ENCODE results near the gene EDAR. TPM values are rescaled to one million over a fixed set of nuclear protein-coding genes. Genes with fewer than 3 reads are reported as not detected.

The EDAR gene
- total RNA-seq, 6 experiments from 2014 or later = not detected

DNA sequence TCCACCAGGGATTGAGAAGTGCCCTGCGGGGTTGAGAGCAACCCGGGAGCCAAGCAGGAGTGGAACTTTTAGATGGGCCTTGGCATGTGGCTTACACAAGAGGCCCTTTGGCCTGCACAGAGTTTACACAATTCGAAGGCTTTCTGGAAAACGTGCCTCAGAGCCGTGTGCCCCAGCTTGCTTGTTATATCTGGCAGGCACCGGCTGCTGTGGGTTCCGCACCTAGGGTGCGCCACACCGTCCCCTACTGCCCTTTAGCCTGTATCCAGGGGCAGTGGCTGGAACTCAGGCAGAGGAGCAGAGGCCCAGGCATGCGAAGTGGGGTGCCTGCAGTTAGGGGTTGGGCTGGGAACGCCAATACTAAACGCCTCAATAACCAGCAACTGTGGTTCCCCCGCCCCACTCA is 32.9 kb upstream of the EDAR start:
- H3K27ac Mint-ChIP-seq = no peak overlapping the region
- peaks cover 13% of the 10 kb centered on the region for H3K4me1 Mint-ChIP-seq (ENCODE audit: low read depth)
- H3K4me3 Mint-ChIP-seq = no peak overlapping the region
- no peaks in the 10 kb centered on the region for H3K9me3 Mint-ChIP-seq
- TF ChIP-seq, protein P1, sequence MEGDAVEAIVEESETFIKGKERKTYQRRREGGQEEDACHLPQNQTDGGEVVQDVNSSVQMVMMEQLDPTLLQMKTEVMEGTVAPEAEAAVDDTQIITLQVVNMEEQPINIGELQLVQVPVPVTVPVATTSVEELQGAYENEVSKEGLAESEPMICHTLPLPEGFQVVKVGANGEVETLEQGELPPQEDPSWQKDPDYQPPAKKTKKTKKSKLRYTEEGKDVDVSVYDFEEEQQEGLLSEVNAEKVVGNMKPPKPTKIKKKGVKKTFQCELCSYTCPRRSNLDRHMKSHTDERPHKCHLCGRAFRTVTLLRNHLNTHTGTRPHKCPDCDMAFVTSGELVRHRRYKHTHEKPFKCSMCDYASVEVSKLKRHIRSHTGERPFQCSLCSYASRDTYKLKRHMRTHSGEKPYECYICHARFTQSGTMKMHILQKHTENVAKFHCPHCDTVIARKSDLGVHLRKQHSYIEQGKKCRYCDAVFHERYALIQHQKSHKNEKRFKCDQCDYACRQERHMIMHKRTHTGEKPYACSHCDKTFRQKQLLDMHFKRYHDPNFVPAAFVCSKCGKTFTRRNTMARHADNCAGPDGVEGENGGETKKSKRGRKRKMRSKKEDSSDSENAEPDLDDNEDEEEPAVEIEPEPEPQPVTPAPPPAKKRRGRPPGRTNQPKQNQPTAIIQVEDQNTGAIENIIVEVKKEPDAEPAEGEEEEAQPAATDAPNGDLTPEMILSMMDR (IDR thresholded peaks at IDR 0.05) = no peak
- DNase-seq = no peak
- H3K27me3 Mint-ChIP-seq (ENCODE audit: insufficient read depth) = peaks cover 44% of the 10 kb centered on the region
- H3K36me3 Mint-ChIP-seq (ENCODE audit: low read depth) = no peaks in the 10 kb centered on the region

DNA sequence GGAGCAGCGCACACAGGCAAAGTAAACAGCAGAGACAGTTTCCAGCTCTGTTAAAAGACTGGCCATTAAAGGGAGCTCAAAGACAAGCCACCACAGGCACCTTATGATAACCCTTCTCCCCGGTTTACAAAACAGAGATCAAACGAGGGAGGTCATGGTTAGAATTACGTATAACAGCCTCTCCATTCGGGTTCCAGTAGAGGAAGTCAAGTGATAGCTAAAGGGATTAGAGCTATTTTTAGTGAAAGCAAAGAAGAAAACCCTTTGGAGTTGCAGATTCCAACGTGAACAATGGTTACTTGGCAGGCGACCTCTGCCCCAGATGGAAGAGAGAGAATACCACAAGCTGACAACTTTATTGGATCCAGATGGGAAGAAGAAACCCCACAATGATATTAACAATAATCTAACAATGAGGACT is 31.2 kb upstream of the EDAR start:
- H3K4me3 Mint-ChIP-seq = no peak overlapping the region
- no peaks in the 10 kb centered on the region for H3K9me3 Mint-ChIP-seq
- H3K27ac Mint-ChIP-seq = no peak overlapping the region
- TF ChIP-seq, protein P1 (IDR thresholded peaks at IDR 0.05) = no peak
- DNase-seq = peak; percentile 50
- no peaks in the 10 kb centered on the region for H3K36me3 Mint-ChIP-seq (ENCODE audit: low read depth)
- peaks cover 13% of the 10 kb centered on the region for H3K4me1 Mint-ChIP-seq (ENCODE audit: low read depth)
- H3K27me3 Mint-ChIP-seq (ENCODE audit: insufficient read depth) = peaks cover 40% of the 10 kb centered on the region

DNA sequence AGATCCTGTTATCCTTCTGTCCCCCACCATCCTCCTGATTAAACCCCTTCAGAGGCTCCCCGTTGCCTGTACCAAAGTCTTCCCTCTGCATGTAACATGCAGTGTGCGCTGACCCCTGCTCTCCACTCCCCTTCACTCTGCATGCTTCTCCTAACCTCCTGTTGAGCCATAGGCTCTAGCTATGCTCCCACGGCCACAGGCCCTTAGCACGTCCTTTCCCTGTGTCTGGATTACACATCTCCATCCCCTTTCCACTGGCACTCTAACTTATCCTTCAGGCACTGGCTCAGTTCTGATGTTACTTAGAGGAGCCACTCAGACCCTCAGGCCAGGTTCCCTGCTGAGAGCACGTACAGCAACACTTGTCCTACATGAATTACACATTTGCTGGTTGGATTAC is 29.4 kb upstream of the EDAR start:
- H3K9me3 Mint-ChIP-seq = no peaks in the 10 kb centered on the region
- no peak for DNase-seq
- peaks cover 45% of the 10 kb centered on the region for H3K27me3 Mint-ChIP-seq (ENCODE audit: insufficient read depth)
- H3K36me3 Mint-ChIP-seq (ENCODE audit: low read depth) = no peaks in the 10 kb centered on the region
- no peak overlapping the region for H3K4me3 Mint-ChIP-seq
- TF ChIP-seq, protein P1 (IDR thresholded peaks at IDR 0.05) = no peak
- H3K27ac Mint-ChIP-seq = no peak overlapping the region
- peaks cover 13% of the 10 kb centered on the region for H3K4me1 Mint-ChIP-seq (ENCODE audit: low read depth)

DNA sequence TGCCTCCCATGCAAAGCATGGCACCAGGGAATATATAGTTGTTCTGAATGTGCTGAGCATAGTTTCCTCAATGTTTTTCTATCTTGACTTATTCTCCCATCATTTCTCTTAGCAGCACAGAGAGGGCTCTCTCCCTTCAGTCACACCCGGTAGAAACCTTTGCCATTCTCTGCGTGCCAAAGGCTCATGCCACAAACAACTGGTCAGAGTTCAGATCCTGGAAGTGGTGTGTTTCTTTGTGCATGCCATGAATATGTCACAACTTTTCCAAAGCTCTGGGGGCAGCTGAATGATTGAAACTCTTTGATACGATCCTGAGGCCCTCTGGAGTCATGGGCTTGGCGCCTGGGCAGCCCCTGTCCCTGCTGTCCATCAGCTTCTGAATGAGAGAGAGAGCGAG is 28.0 kb upstream of the EDAR start:
- no peak overlapping the region for H3K4me3 Mint-ChIP-seq
- no peaks in the 10 kb centered on the region for H3K36me3 Mint-ChIP-seq (ENCODE audit: low read depth)
- peaks cover 51% of the 10 kb centered on the region for H3K27me3 Mint-ChIP-seq (ENCODE audit: insufficient read depth)
- peaks cover 13% of the 10 kb centered on the region for H3K4me1 Mint-ChIP-seq (ENCODE audit: low read depth)
- H3K9me3 Mint-ChIP-seq = no peaks in the 10 kb centered on the region
- H3K27ac Mint-ChIP-seq = no peak overlapping the region
- DNase-seq = no peak
- TF ChIP-seq, protein P1 (IDR thresholded peaks at IDR 0.05) = no peak

DNA sequence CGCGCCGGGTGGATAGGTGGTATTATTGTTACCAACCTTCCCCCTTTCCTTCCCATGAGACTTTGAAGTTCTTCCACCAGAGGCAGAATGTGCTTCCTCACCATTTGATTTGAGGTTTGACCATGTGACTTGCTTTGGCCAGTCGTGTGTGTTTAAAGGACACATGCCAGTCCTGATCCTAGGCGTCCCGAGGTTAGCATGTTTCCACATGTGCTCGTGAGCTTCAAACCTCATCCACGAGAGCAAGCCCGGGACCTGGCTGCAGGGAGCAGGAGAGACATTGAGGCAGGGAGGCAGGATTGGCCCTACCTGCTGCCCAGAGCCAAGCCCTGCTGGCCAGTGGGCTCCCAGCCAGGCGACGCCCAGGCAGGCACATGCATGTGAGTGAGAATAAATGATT is 27.4 kb upstream of the EDAR start:
- Mint-ChIP-seq H3K36me3 (ENCODE audit: low read depth) (no peaks in the 10 kb centered on the region), H3K27ac (no peak overlapping the region), H3K9me3 (no peaks in the 10 kb centered on the region), H3K4me1 (ENCODE audit: low read depth) (peaks cover 13% of the 10 kb centered on the region), H3K27me3 (ENCODE audit: insufficient read depth) (peaks cover 52% of the 10 kb centered on the region), H3K4me3 (no peak overlapping the region)
- TF ChIP-seq, protein P1 (IDR thresholded peaks at IDR 0.05) = no peak
- no peak for DNase-seq

DNA sequence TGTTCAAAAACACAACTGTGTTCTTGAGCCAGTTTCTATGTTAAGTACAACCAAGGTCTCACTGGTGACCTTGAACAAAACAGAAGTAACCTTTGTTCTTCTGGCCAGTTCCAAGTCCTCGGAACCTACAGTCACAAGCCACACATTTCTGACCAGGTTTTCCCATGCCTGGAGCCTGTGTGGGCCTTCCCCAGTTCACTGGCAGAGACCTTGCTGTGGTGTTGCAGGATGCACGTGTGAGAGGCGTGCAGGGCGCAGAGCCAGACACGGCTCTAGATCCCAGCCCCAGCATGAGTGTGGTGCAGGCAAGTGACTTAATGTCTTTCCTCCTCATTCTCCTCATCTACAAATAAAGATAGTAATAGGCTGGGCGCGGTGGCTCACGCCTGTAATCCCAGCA is 25.5 kb upstream of the EDAR start:
- Mint-ChIP-seq H3K9me3 (no peaks in the 10 kb centered on the region), H3K4me1 (ENCODE audit: low read depth) (peaks cover 16% of the 10 kb centered on the region), H3K4me3 (no peak overlapping the region), H3K27me3 (ENCODE audit: insufficient read depth) (peaks cover 47% of the 10 kb centered on the region), H3K36me3 (ENCODE audit: low read depth) (no peaks in the 10 kb centered on the region), H3K27ac (no peak overlapping the region)
- TF ChIP-seq, protein P1 (IDR thresholded peaks at IDR 0.05) = no peak
- DNase-seq = no peak
